ENCODE results near the gene OR10H4. TPM values are rescaled to one million over a fixed set of nuclear protein-coding genes. Genes with fewer than 3 reads are reported as not detected.

The OR10H4 gene
- total RNA-seq, 4 donors from 2014 or later: not detected

DNA sequence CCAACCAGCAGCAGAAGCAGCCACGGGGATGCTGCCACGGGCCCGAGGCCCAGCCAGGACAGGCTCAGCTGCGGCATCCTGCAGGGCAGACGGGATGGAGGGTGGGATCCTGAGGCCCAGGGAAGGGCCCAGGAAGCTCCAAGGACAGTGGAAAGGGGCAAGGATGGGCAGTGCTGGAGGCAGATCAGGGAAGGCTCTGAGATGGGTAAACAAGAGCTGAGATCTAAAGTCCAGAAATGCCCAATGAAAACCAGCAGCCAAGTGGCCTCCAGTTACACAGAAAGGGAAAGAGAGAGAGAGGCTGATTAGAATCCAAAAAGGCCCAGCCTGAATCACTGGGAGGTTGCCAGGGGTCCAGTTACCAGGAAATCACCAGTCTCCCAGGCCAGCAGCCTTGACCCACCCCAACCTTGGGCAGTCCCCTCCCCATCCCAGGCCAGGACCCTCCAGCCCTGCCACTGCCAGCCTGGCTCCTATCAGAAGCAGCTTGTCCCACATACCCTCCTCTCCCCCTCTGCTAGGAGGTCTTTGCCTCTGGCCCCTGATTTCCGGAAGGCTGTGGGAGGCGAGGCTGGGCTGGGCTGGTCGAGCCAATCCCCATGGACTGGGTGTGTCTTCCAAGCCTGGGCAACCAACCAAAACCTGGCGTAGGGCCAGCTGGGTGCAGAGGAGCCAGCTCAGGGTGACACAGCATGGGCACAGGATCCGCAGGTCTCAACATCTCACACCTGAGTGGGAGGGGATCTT is 14.3 kb upstream of the OR10H4 start, which contains the start of gene CYP4F11:
TSS of gene CYP4F11 (minus strand) at position 198 of the 747 bp plus-strand sequence. CDS start at position 77, 121 bp downstream.
- TF ChIP-seq, protein P1, sequence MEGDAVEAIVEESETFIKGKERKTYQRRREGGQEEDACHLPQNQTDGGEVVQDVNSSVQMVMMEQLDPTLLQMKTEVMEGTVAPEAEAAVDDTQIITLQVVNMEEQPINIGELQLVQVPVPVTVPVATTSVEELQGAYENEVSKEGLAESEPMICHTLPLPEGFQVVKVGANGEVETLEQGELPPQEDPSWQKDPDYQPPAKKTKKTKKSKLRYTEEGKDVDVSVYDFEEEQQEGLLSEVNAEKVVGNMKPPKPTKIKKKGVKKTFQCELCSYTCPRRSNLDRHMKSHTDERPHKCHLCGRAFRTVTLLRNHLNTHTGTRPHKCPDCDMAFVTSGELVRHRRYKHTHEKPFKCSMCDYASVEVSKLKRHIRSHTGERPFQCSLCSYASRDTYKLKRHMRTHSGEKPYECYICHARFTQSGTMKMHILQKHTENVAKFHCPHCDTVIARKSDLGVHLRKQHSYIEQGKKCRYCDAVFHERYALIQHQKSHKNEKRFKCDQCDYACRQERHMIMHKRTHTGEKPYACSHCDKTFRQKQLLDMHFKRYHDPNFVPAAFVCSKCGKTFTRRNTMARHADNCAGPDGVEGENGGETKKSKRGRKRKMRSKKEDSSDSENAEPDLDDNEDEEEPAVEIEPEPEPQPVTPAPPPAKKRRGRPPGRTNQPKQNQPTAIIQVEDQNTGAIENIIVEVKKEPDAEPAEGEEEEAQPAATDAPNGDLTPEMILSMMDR (IDR thresholded peaks at IDR 0.05): no peak
- TF ChIP-seq POLR2A (IDR thresholded peaks at IDR 0.05): no peak
- Histone ChIP-seq H3K36me3 (no peaks in the 10 kb centered on the region), H3K4me3 (replicated peaks in 1 of 3) (peak within 1 kb of the TSS in 1 of 3 donors; percentile 3), H3K27ac (peak within 1 kb of the TSS in 1 of 3 donors; percentile 34), H3K4me1 (peaks cover 0 to 15% of the 10 kb centered on the region in 2 donors), H3K9me3 (no peaks in the 10 kb centered on the region), H3K27me3 (no peaks in the 10 kb centered on the region)
- WGBS, 2 donors: 28 to 44% methylated on average over 10 of the region's 10 CpGs
- DNase-seq: peak; percentile 81 to 95
- intact Hi-C loops (cut with DNase I): no loop called here

- peak overlapping the region in 1 of 3 donors; percentile 34 for H3K27ac ChIP-seq
Observed at GRCh38 chr19:15935167-15935702, 13.6 kb upstream of the OR10H4 start.

GRCh38 chr19:15936173-15936572 is 12.6 kb upstream of the OR10H4 start:
- Histone ChIP-seq H3K4me1 (peaks cover 0 to 15% of the 10 kb centered on the region in 2 donors), H3K27me3 (no peaks in the 10 kb centered on the region), H3K36me3 (no peaks in the 10 kb centered on the region), H3K27ac (no peak overlapping the region), H3K4me3 (replicated peaks in 1 of 3) (no peak overlapping the region), H3K9me3 (no peaks in the 10 kb centered on the region)
- no peak for DNase-seq
- 77 to 84% methylated on average over 3 of the region's 3 CpGs for WGBS, 2 donors
- no peak for TF ChIP-seq POLR2A (IDR thresholded peaks at IDR 0.05)
- TF ChIP-seq, protein P1 (IDR thresholded peaks at IDR 0.05): no peak
- intact Hi-C loops (cut with DNase I): no loop called here

More at GRCh38 chr19:15935167-15935702, 13.6 kb upstream of the OR10H4 start:
- Histone ChIP-seq H3K4me3 (replicated peaks in 1 of 3) (no peak overlapping the region), H3K27me3 (no peaks in the 10 kb centered on the region), H3K4me1 (peaks cover 0 to 15% of the 10 kb centered on the region in 2 donors), H3K9me3 (no peaks in the 10 kb centered on the region), H3K36me3 (no peaks in the 10 kb centered on the region)
- TF ChIP-seq, protein P1 (IDR thresholded peaks at IDR 0.05): no peak
- no peak for TF ChIP-seq POLR2A (IDR thresholded peaks at IDR 0.05)
- peak; percentile 2 to 33 for DNase-seq
- WGBS, 2 donors: 43 to 59% methylated on average over 3 of the region's 3 CpGs
- intact Hi-C loops (cut with DNase I): no loop called here

DNA sequence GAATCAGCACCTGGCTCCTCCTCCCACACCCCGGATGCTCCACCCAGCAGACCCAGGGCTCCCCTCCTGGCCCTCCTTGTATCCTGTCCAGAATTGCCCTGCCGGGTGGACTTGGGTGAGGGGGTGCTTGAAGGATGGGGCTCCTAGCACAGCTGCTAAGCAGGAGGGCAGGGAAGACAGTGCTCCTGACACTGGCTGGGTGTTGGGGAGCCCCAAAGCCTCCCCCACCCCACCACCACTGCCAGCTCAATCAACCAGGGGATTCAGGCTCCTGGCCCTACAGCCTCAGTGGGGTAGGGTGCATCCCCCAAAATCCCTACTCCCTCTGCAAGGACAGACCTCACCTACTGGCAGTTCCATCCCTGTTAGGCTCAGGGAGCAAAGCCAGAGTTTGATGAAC is 11.9 kb upstream of the OR10H4 start:
- intact Hi-C loops (cut with DNase I): no loop called here
- no peaks in the 10 kb centered on the region for H3K36me3 ChIP-seq
- H3K27ac ChIP-seq: no peak overlapping the region
- TF ChIP-seq POLR2A (IDR thresholded peaks at IDR 0.05): no peak
- TF ChIP-seq, protein P1 (IDR thresholded peaks at IDR 0.05): no peak
- peaks cover 0 to 15% of the 10 kb centered on the region in 2 donors for H3K4me1 ChIP-seq
- no peaks in the 10 kb centered on the region for H3K9me3 ChIP-seq
- no peaks in the 10 kb centered on the region for H3K27me3 ChIP-seq
- H3K4me3 ChIP-seq (replicated peaks in 1 of 3): no peak overlapping the region
- 80 to 95% methylated on average over 2 of the region's 2 CpGs for WGBS, 2 donors
- DNase-seq: no peak

- no peak for DNase-seq
- WGBS, 2 donors: 40 to 59% methylated on average over 1 to 2 of the region's 2 CpGs
Observed at GRCh38 chr19:15937771-15938170, 11.0 kb upstream of the OR10H4 start.

More at GRCh38 chr19:15937771-15938170, 11.0 kb upstream of the OR10H4 start:
- peaks cover 0 to 15% of the 10 kb centered on the region in 2 donors for H3K4me1 ChIP-seq
- no peaks in the 10 kb centered on the region for H3K27me3 ChIP-seq
- no peak overlapping the region for H3K4me3 ChIP-seq (replicated peaks in 1 of 3)
- H3K27ac ChIP-seq: no peak overlapping the region
- intact Hi-C loops (cut with DNase I): no loop called here
- no peaks in the 10 kb centered on the region for H3K9me3 ChIP-seq
- TF ChIP-seq POLR2A (IDR thresholded peaks at IDR 0.05): no peak
- TF ChIP-seq, protein P1 (IDR thresholded peaks at IDR 0.05): no peak
- H3K36me3 ChIP-seq: no peaks in the 10 kb centered on the region
